Bone marrow (tissue), 2 donors: ENCODE data around the gene CACNB2.

Source experiments
- DNase-seq, 2 donors: peaks; one replicate each; lab custom pipeline; 2025; lab: John Stamatoyannopoulos, UW

The CACNB2 gene

GRCh38 chr10:18455086-18455884 is 315.1 kb downstream of the CACNB2 start:
- no peak for DNase-seq

GRCh38 chr10:18456984-18457383 is 316.8 kb downstream of the CACNB2 start:
- DNase-seq, result no peak

- DNase-seq, result no peak
These were observed 319.8 kb downstream of the CACNB2 start for GRCh38 chr10:18460032-18460431.

GRCh38 chr10:18463673-18464211 is 323.5 kb downstream of the CACNB2 start:
- DNase-seq, result no peak

- no peak for DNase-seq
These were observed 328.9 kb downstream of the CACNB2 start for GRCh38 chr10:18469125-18469524.

- DNase-seq, result no peak
These were observed 332.8 kb downstream of the CACNB2 start for GRCh38 chr10:18472977-18473376.

- DNase-seq, result no peak
These were observed 333.3 kb downstream of the CACNB2 start for GRCh38 chr10:18473424-18474117.

GRCh38 chr10:18474118-18474455 is 333.9 kb downstream of the CACNB2 start:
- DNase-seq, result no peak

GRCh38 chr10:18476076-18476647 is 335.9 kb downstream of the CACNB2 start:
- no peak for DNase-seq

- DNase-seq, result no peak
These were observed 338.1 kb downstream of the CACNB2 start for GRCh38 chr10:18478354-18478753.

GRCh38 chr10:18479502-18479901 is 339.3 kb downstream of the CACNB2 start:
- no peak for DNase-seq

- DNase-seq, result no peak
These were observed 343.4 kb downstream of the CACNB2 start for GRCh38 chr10:18483516-18484186.

- no peak for DNase-seq
These were observed 346.2 kb downstream of the CACNB2 start for GRCh38 chr10:18486438-18486837.

- DNase-seq, result no peak
These were observed 350.5 kb downstream of the CACNB2 start for GRCh38 chr10:18490755-18491154.

- no peak for DNase-seq
These were observed 357.7 kb downstream of the CACNB2 start for GRCh38 chr10:18497806-18498369.

- DNase-seq, result no peak
These were observed 358.8 kb downstream of the CACNB2 start for GRCh38 chr10:18498998-18499397.

- DNase-seq, result no peak
These were observed 360.4 kb downstream of the CACNB2 start for GRCh38 chr10:18500576-18500975.

- DNase-seq, result no peak
These were observed 361.0 kb downstream of the CACNB2 start for GRCh38 chr10:18501198-18501597.

GRCh38 chr10:18501629-18502028 is 361.4 kb downstream of the CACNB2 start:
- no peak for DNase-seq

GRCh38 chr10:18504161-18504560 is 363.9 kb downstream of the CACNB2 start:
- DNase-seq, result no peak

GRCh38 chr10:18505456-18506118 is 365.4 kb downstream of the CACNB2 start:
- DNase-seq, result no peak

GRCh38 chr10:18508587-18508986 is 368.4 kb downstream of the CACNB2 start:
- no peak for DNase-seq
